Progenitor cell of endocrine pancreas (in vitro differentiated cells): Measurements from ENCODE around the gene KRTAP3-2. TPM values are rescaled to one million over a fixed set of nuclear protein-coding genes. Genes with fewer than 3 reads are reported as not detected.

Experiments used
- DNase-seq: peaks from one replicate; pipeline ENCODE4 v3.0.0; 2021; ENCODE audit warnings: low spot score; ENCODE audit not compliant: unreplicated experiment
- H3K27ac Mint-ChIP-seq: 2 replicates; pipeline ENCODE4 v1.8.0; 2021; ENCODE audit warnings: mild to moderate bottlenecking, moderate library complexity, mixed read lengths
- H3K27me3 Mint-ChIP-seq: 2 replicates; pipeline ENCODE4 v1.8.0; 2021; ENCODE audit warnings: mixed read lengths
- H3K36me3 Mint-ChIP-seq: 2 replicates; pipeline ENCODE4 v1.8.0; 2022; ENCODE audit warnings: mixed read lengths; ENCODE audit not compliant: insufficient read depth
- H3K4me1 Mint-ChIP-seq: 2 replicates; pipeline ENCODE4 v1.8.0; 2021; ENCODE audit warnings: low read depth, mixed read lengths
- H3K4me3 Mint-ChIP-seq: 2 replicates; pipeline ENCODE4 v1.8.0; 2021; ENCODE audit warnings: low read depth, mild to moderate bottlenecking, moderate library complexity, mixed read lengths
- H3K9me3 Mint-ChIP-seq: 2 replicates; pipeline ENCODE4 v1.8.0; 2021; ENCODE audit warnings: low read depth, mixed read lengths
- CTCF ChIP-seq: fragments of 200-600 bp; sonication (generic); IDR thresholded peaks from one replicate; pipeline ENCODE4 v1.5.0; 2021; ENCODE audit warnings: antibody characterized with exemption, mild to moderate bottlenecking; ENCODE audit not compliant: unreplicated experiment
- total RNA-seq: library from RNA; stranded (reverse); gene quantifications from 2 replicates; pipeline ENCODE4 v1.2.1, GENCODE V29; 2021

KRTAP3-2 gene
- total RNA-seq, 1 donor from 2014 or later: not detected

GRCh38 chr17:41009301-41009760, 9.6 kb upstream of the KRTAP3-2 start:
- Mint-ChIP-seq H3K4me1 (peaks cover 15% of the 10 kb centered on the region), H3K36me3 (no peaks in the 10 kb centered on the region)

GRCh38 chr17:41008811-41009210, 9.1 kb upstream of the KRTAP3-2 start, which contains the start of gene KRTAP3-1:
Gene KRTAP3-1 (minus strand): TSS chr17:41009128. CDS start chr17:41009074, 54 bp downstream.
- Mint-ChIP-seq H3K4me1 (peaks cover 16% of the 10 kb centered on the region), H3K27ac (peak within 1 kb of the TSS; percentile 54), H3K9me3 (no peaks in the 10 kb centered on the region), H3K36me3 (no peaks in the 10 kb centered on the region), H3K27me3 (no peaks in the 10 kb centered on the region), H3K4me3 (no peak within 1 kb of the TSS)
- no peak for TF ChIP-seq CTCF
- DNase-seq: no peak

More at GRCh38 chr17:41009301-41009760, 9.6 kb upstream of the KRTAP3-2 start:
- DNase-seq: no peak
- Mint-ChIP-seq H3K27me3 (no peaks in the 10 kb centered on the region), H3K9me3 (no peaks in the 10 kb centered on the region), H3K4me3 (no peak overlapping the region), H3K27ac (peak overlapping the region; percentile 54)
- no peak for TF ChIP-seq CTCF

GRCh38 chr17:41004397-41004796, 4.7 kb upstream of the KRTAP3-2 start:
- no peak overlapping the region for H3K4me3 Mint-ChIP-seq
- no peaks in the 10 kb centered on the region for H3K27me3 Mint-ChIP-seq
- H3K27ac Mint-ChIP-seq: no peak overlapping the region
- no peak for DNase-seq
- peaks cover 11% of the 10 kb centered on the region for H3K4me1 Mint-ChIP-seq
- no peak for TF ChIP-seq CTCF
- no peaks in the 10 kb centered on the region for H3K9me3 Mint-ChIP-seq
- no peaks in the 10 kb centered on the region for H3K36me3 Mint-ChIP-seq

GRCh38 chr17:41003926-41004325, 4.2 kb upstream of the KRTAP3-2 start:
- H3K4me3 Mint-ChIP-seq: no peak overlapping the region
- H3K27ac Mint-ChIP-seq: no peak overlapping the region
- TF ChIP-seq CTCF: no peak
- no peak for DNase-seq
- no peaks in the 10 kb centered on the region for H3K9me3 Mint-ChIP-seq
- peaks cover 6% of the 10 kb centered on the region for H3K4me1 Mint-ChIP-seq
- H3K27me3 Mint-ChIP-seq: no peaks in the 10 kb centered on the region
- no peaks in the 10 kb centered on the region for H3K36me3 Mint-ChIP-seq

GRCh38 chr17:41002814-41003213, 3.1 kb upstream of the KRTAP3-2 start:
- DNase-seq: no peak
- H3K9me3 Mint-ChIP-seq: no peaks in the 10 kb centered on the region
- H3K4me3 Mint-ChIP-seq: no peak overlapping the region
- H3K27ac Mint-ChIP-seq: no peak overlapping the region
- H3K27me3 Mint-ChIP-seq: no peaks in the 10 kb centered on the region
- no peaks in the 10 kb centered on the region for H3K36me3 Mint-ChIP-seq
- TF ChIP-seq CTCF: no peak
- H3K4me1 Mint-ChIP-seq: peaks cover 1% of the 10 kb centered on the region
